Measurements from ENCODE around the gene LOXHD1.

The LOXHD1 gene

GRCh38 chr18:46629361-46629760 lies 27.7 kb downstream of the LOXHD1 start:
- DNase-seq (ENCODE audit: low read depth, low spot score): no peak

- no peak for DNase-seq (ENCODE audit: low read depth, low spot score)
Measured at GRCh38 chr18:46628206-46628605, 28.8 kb downstream of the LOXHD1 start.

GRCh38 chr18:46627136-46627535 lies 29.9 kb downstream of the LOXHD1 start:
- no peak for DNase-seq (ENCODE audit: low read depth, low spot score)

- no peak for DNase-seq (ENCODE audit: low read depth, low spot score)
Measured at GRCh38 chr18:46625069-46625468, 32.0 kb downstream of the LOXHD1 start.

GRCh38 chr18:46624127-46624526 lies 32.9 kb downstream of the LOXHD1 start:
- no peak for DNase-seq (ENCODE audit: low read depth, low spot score)

GRCh38 chr18:46623541-46623940 lies 33.5 kb downstream of the LOXHD1 start:
- no peak for DNase-seq (ENCODE audit: low read depth, low spot score)

GRCh38 chr18:46622999-46623398 lies 34.0 kb downstream of the LOXHD1 start:
- no peak for DNase-seq (ENCODE audit: low read depth, low spot score)

- no peak for DNase-seq (ENCODE audit: low read depth, low spot score)
Measured at GRCh38 chr18:46622451-46622850, 34.6 kb downstream of the LOXHD1 start.

- DNase-seq (ENCODE audit: low read depth, low spot score): no peak
Measured at GRCh38 chr18:46621871-46622270, 35.1 kb downstream of the LOXHD1 start.

GRCh38 chr18:46621111-46621766 lies 35.8 kb downstream of the LOXHD1 start:
- DNase-seq (ENCODE audit: low read depth, low spot score): no peak

- no peak for DNase-seq (ENCODE audit: low read depth, low spot score)
Measured at GRCh38 chr18:46619559-46619958, 37.5 kb downstream of the LOXHD1 start.

GRCh38 chr18:46615720-46616119 lies 41.3 kb downstream of the LOXHD1 start:
- DNase-seq (ENCODE audit: low read depth, low spot score): no peak

GRCh38 chr18:46609048-46609447 lies 48.0 kb downstream of the LOXHD1 start:
- no peak for DNase-seq (ENCODE audit: low read depth, low spot score)

GRCh38 chr18:46607926-46608325 lies 49.1 kb downstream of the LOXHD1 start:
- DNase-seq (ENCODE audit: low read depth, low spot score): no peak

GRCh38 chr18:46601141-46601805 lies 55.7 kb downstream of the LOXHD1 start:
- no peak for DNase-seq (ENCODE audit: low read depth, low spot score)

- no peak for DNase-seq (ENCODE audit: low read depth, low spot score)
Measured at GRCh38 chr18:46596119-46596518, 60.9 kb downstream of the LOXHD1 start.

- no peak for DNase-seq (ENCODE audit: low read depth, low spot score)
Measured at GRCh38 chr18:46591783-46592391, 65.1 kb downstream of the LOXHD1 start.

GRCh38 chr18:46590103-46590502 lies 66.9 kb downstream of the LOXHD1 start:
- DNase-seq (ENCODE audit: low read depth, low spot score): no peak

GRCh38 chr18:46588971-46589660 lies 67.9 kb downstream of the LOXHD1 start:
- no peak for DNase-seq (ENCODE audit: low read depth, low spot score)

GRCh38 chr18:46587600-46587999 lies 69.4 kb downstream of the LOXHD1 start:
- DNase-seq (ENCODE audit: low read depth, low spot score): no peak

GRCh38 chr18:46583711-46584110 lies 73.3 kb downstream of the LOXHD1 start:
- DNase-seq (ENCODE audit: low read depth, low spot score): no peak

- DNase-seq (ENCODE audit: low read depth, low spot score): no peak
Measured at GRCh38 chr18:46581648-46582047, 75.4 kb downstream of the LOXHD1 start.

Measured in iPS DF 19.7 (cell line).